GM23338 (cell line): ENCODE measurements around the gene ACTG1.

ENCODE experiments used
- CTCF ChIP-seq, 2 experiments: fragments of 200-600 bp in 1 of 2; sonication (generic) in 1 of 2; conservative IDR thresholded peaks; 2 replicates each; pipeline versions ENCODE4 v1.5.1 to v1.6.1; 2016 to 2017; ENCODE audit warnings: antibody characterized with exemption in 2 of 2, low read depth in 2 of 2, mild to moderate bottlenecking in 2 of 2, moderate library complexity in 1 of 2
- EZH2 ChIP-seq: fragments of 200-600 bp; sonication (generic); IDR thresholded peaks from one replicate; pipeline ENCODE4 v1.8.0; 2017; ENCODE audit warnings: antibody characterized with exemption, mild to moderate bottlenecking, low read depth; ENCODE audit not compliant: unreplicated experiment
- NANOG ChIP-seq: IDR thresholded peaks from 2 replicates; pipeline ENCODE4 v1.6.1; 2016; ENCODE audit warnings: antibody characterized with exemption, borderline replicate concordance
- POLR2AphosphoS5 ChIP-seq: IDR thresholded peaks from 2 replicates; pipeline ENCODE4 v1.6.1; 2016; ENCODE audit warnings: antibody characterized with exemption, low read depth
- STAT1 ChIP-seq: IDR thresholded peaks from one replicate; pipeline ENCODE4 v1.6.1; 2016; ENCODE audit warnings: antibody characterized with exemption; ENCODE audit not compliant: unreplicated experiment
- ZNF114 ChIP-seq: fragments of 250-450 bp; sonication (Bioruptor Pico); IDR thresholded peaks from 2 replicates; pipeline ENCODE4 v1.5.0; 2020; ENCODE audit warnings: mild to moderate bottlenecking, moderate library complexity

GRCh38 chr17:81499601-81499970, 13.0 kb downstream of the ACTG1 start:
- TF ChIP-seq STAT1 (no peak), CTCF (conservative IDR thresholded peaks at IDR 0.05; ENCODE audit: low read depth in 2 of 2) (no peak), EZH2 (no peak), POLR2AphosphoS5 (no peak), ZNF114 (CRISPR knock-in tag) (no peak), NANOG (no peak)
